Endothelial cell of umbilical vein (primary cell): Measurements from ENCODE around the gene CCDC116. TPM values are rescaled to one million over a fixed set of nuclear protein-coding genes. Genes with fewer than 3 reads are reported as not detected.
"Not testable (repeated sequence)": the region's sequence is repeated elsewhere in the genome, so short reads cannot be mapped to it uniquely, and the experiment has no call there.

Experiments used
- BruUV-seq: library from RNA; stranded (reverse); fragments of 400-500 nt; replicated peaks from 2 replicates; lab custom pipeline; 2021; lab: Mats Ljungman, UMichigan
- CTCF ChIA-PET: fragments of 300-600, 350-600 bp; sonication (Branson Sonifier 250); formaldehyde crosslinking; loops from one replicate; lab custom pipeline; 2021; ENCODE audit warnings: antibody characterized with exemption, inconsistent platforms; lab: Charles Lee
- POLR2A ChIA-PET: fragments of 300-600, 350-600 bp; sonication (Branson Sonifier 250); formaldehyde crosslinking; loops from one replicate; lab custom pipeline; 2021; ENCODE audit warnings: antibody characterized with exemption, inconsistent platforms; lab: Charles Lee
- DNase-seq: peaks from one replicate; pipeline ENCODE4 v3.0.0-alpha.2; 2011; ENCODE audit warnings: low read depth, low spot score
- FAIRE-seq: peaks from 2 replicates; lab custom pipeline; 2011; peaks lifted over from hg19 to GRCh38; lab: Jason Lieb, UNC
- H2AFZ ChIP-seq: 2 replicates; pipeline ENCODE4 v1.6.0; 2012; ENCODE audit warnings: low read depth, low read length, control low read depth, inconsistent platforms
- H3K27ac ChIP-seq: 2 replicates; pipeline ENCODE4 v1.5.1; 2011; ENCODE audit warnings: low read depth, mild to moderate bottlenecking, control low read depth, low read length, moderate library complexity; ENCODE audit not compliant: insufficient read depth
- H3K27me3 ChIP-seq, 2 experiments: 2 replicates each; pipeline versions ENCODE4 v1.6.0 to v1.6.1; 2011; ENCODE audit warnings: low read length in 2 of 2, mixed read lengths in 1 of 2; ENCODE audit not compliant: control insufficient read depth in 2 of 2, insufficient read depth in 2 of 2
- H3K36me3 ChIP-seq, 2 experiments: 2 replicates in 1 of 2; 3 replicates in 1 of 2; pipeline ENCODE4 v1.5.1; 2011; ENCODE audit warnings: low read length in 2 of 2, mild to moderate bottlenecking in 1 of 2, moderate library complexity in 1 of 2; ENCODE audit not compliant: control insufficient read depth in 2 of 2, insufficient read depth in 2 of 2; ENCODE audit errors: extremely low read depth in 1 of 2
- H3K4me1 ChIP-seq: 3 replicates; pipeline ENCODE4 v1.5.1; 2011; ENCODE audit warnings: mild to moderate bottlenecking, low read length; ENCODE audit not compliant: control insufficient read depth, insufficient read depth; ENCODE audit errors: extremely low read depth
- H3K4me2 ChIP-seq: 2 replicates; pipeline ENCODE4 v1.6.1; 2011; ENCODE audit warnings: low read length, control low read depth, mixed read lengths; ENCODE audit not compliant: insufficient read depth
- H3K4me3 ChIP-seq, 3 experiments: fragments of 200-600 bp in 1 of 3; sonication (generic), shearing (Covaris generic) in 1 of 3; replicated peaks in 1 of 3; 2 replicates each; pipeline ENCODE4 v1.5.1; 2011 to 2016; ENCODE audit warnings: control low read depth in 3 of 3, low read length in 3 of 3, mild to moderate bottlenecking in 2 of 3, inconsistent platforms in 1 of 3, low read depth in 1 of 3, moderate library complexity in 1 of 3; ENCODE audit not compliant: insufficient read depth in 1 of 3
- H3K79me2 ChIP-seq: 2 replicates; pipeline ENCODE4 v1.6.0; 2012; ENCODE audit warnings: low read length, inconsistent platforms; ENCODE audit not compliant: control insufficient read depth, insufficient read depth
- H3K9ac ChIP-seq: replicated peaks from 2 replicates; pipeline ENCODE3; 2011; ENCODE audit warnings: low read length, control low read depth; ENCODE audit not compliant: insufficient read depth; ENCODE audit errors: extremely low read depth
- H3K9me1 ChIP-seq: replicated peaks from 3 replicates; pipeline ENCODE4 v1.6.0; 2011; ENCODE audit warnings: mild to moderate bottlenecking, low read length; ENCODE audit not compliant: control insufficient read depth, insufficient read depth; ENCODE audit errors: extremely low read depth
- H3K9me3 ChIP-seq: replicated peaks from 2 replicates; pipeline ENCODE4 v1.5.1; 2012; ENCODE audit warnings: low read length, inconsistent platforms; ENCODE audit not compliant: control insufficient read depth, insufficient read depth
- H4K20me1 ChIP-seq: replicated peaks from 2 replicates; pipeline ENCODE3; 2011; ENCODE audit warnings: mild to moderate bottlenecking, low read length; ENCODE audit not compliant: control insufficient read depth, insufficient read depth; ENCODE audit errors: extremely low read depth
- POLR2A ChIP-seq: IDR thresholded peaks from 2 replicates; pipeline ENCODE4 v1.6.1; 2012; ENCODE audit warnings: low read depth, mild to moderate bottlenecking, control low read depth, low read length
- dilution Hi-C: fragments of 300-500 bp; cut with MboI; formaldehyde crosslinking; loops from one replicate; pipeline ENCODE4 v1.15.0; 2019; ENCODE audit warnings: low sequenced_read_pairs; ENCODE audit not compliant: extremely low pct_ligation_motif_present
- intact Hi-C: fragments of 100-400 bp; cut with micrococcal nuclease; formaldehyde crosslinking; loops from one replicate; pipeline ENCODE4 v1.10.0; 2022
- polyA plus RNA-seq, 4 experiments: library from polyadenylated mRNA; depleted of rRNA in 3 of 4; stranded (reverse) in 3 of 4; unstranded in 1 of 4; fragments of >200 nt; gene quantifications; 2 replicates each; pipeline versions ENCODE4 v1.2.1 to v1.2.3, GENCODE V29; 2011 to 2012; ENCODE audit warnings: missing spikeins in 1 of 4
- total RNA-seq: library from RNA; stranded (reverse); gene quantifications from 2 replicates; pipeline ENCODE4 v1.2.3, GENCODE V29; 2021

Gene CCDC116
- total and polyA plus RNA-seq, 2 donors (not counting 3 experiments of a cell fraction or from before 2014, with no cell fraction given), result 0.21 to 0.33 TPM

GRCh38 chr22:21615731-21616130 is 16.8 kb upstream of the CCDC116 start:
- CTCF ChIA-PET, result interaction anchor here (1.2 to 1.6 kb wide), 2 partner anchors 13 to 31 kb away, joined by 3 to 7 read pairs; no protein-coding TSS in a partner anchor

GRCh38 chr22:21617337-21617736 is 15.2 kb upstream of the CCDC116 start:
- DNase-seq, BruUV-seq, H4K20me1 ChIP-seq, FAIRE-seq, H3K4me3 ChIP-seq, H3K4me1 ChIP-seq, dilution Hi-C loops, H2AFZ ChIP-seq, H3K27ac ChIP-seq, intact Hi-C loops, H3K9me1 ChIP-seq, H3K27me3 ChIP-seq, H3K9ac ChIP-seq, H3K9me3 ChIP-seq, POLR2A ChIA-PET, H3K4me2 ChIP-seq: not testable (repeated sequence)
- Histone ChIP-seq H3K79me2 (peaks cover 71% of the 10 kb centered on the region), H3K36me3 (peaks cover 3 to 14% of the 10 kb centered on the region in 2 experiments)
- CTCF ChIA-PET, result interaction anchor here (1.3 kb wide), 1 partner anchor 24 kb away, joined by 3 read pairs; no protein-coding TSS in a partner anchor

More at GRCh38 chr22:21615731-21616130, 16.8 kb upstream of the CCDC116 start:
- H3K9me1 ChIP-seq, result no peaks in the 10 kb centered on the region
- no peak for DNase-seq
- no peaks in the 10 kb centered on the region for H3K4me1 ChIP-seq
- no peaks in the 10 kb centered on the region for H3K9me3 ChIP-seq
- H3K4me2 ChIP-seq, result no peak overlapping the region
- H3K4me3 ChIP-seq, result no peak overlapping the region
- peaks cover 75% of the 10 kb centered on the region for H3K79me2 ChIP-seq
- POLR2A ChIA-PET, result no interaction called here
- no peak overlapping the region for H3K27ac ChIP-seq
- peaks cover 3% of the 10 kb centered on the region for H4K20me1 ChIP-seq
- dilution Hi-C loops (no loop called here), intact Hi-C loops (no loop called here)
- H3K36me3 ChIP-seq, result peaks cover 9 to 22% of the 10 kb centered on the region in 2 experiments
- BruUV-seq, result no TSS peak
- H3K9ac ChIP-seq, result no peak overlapping the region
- H3K27me3 ChIP-seq, result no peaks in the 10 kb centered on the region
- H2AFZ ChIP-seq, result no peak overlapping the region
- no peak for TF ChIP-seq POLR2A
- FAIRE-seq, result no peak
